ENCODE results near the gene PDE8A.
A peak's percentile ranks its signal among the peaks of the same experiment; 100 is the strongest.

PDE8A gene

DNA sequence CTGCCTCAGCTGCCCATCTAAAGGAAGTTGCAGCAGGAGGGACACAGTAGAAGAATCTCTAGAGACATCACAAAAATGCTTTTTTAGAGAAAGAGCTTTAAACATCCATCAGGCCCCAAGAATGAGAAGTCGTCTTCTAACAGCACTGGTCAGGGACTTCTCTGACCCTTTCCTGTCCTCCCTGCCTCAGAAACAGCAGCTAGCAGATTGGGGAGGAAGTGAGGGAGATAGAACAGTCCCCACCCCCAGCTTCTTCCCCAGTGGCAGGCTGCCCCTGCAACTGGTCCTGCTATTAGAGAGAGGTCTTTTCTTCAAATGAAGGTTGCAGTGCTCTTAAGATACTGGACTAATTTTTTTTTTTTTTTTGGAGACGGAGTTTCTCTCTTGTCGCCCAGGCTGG is 55.1 kb downstream of the PDE8A start:
- Histone ChIP-seq H3K9me3 (ENCODE audit: insufficient read depth, low read length) (no peaks in the 10 kb centered on the region), H4K20me1 (ENCODE audit: low read depth, low read length) (no peaks in the 10 kb centered on the region), H3K36me3 (ENCODE audit: low read length) (no peaks in the 10 kb centered on the region), H3K79me2 (ENCODE audit: insufficient read depth, low read length) (no peaks in the 10 kb centered on the region), H3K9me2 (replicated peaks; ENCODE audit: insufficient read depth, low read length) (no peaks in the 10 kb centered on the region), H3K27ac (ENCODE audit: low read depth, low read length) (no peak overlapping the region), H2AFZ (ENCODE audit: low read depth, low read length, severe bottlenecking) (no peak overlapping the region), H3F3A (ENCODE audit: insufficient read depth) (no peaks in the 10 kb centered on the region), H3K4me2 (ENCODE audit: low read depth, low read length, poor library complexity, severe bottlenecking) (no peak overlapping the region), H3K9ac (ENCODE audit: low read length) (no peak overlapping the region), H3K27me3 (ENCODE audit: low read length) (no peaks in the 10 kb centered on the region), H3K4me3 (ENCODE audit: insufficient read depth, low read length, poor library complexity, severe bottlenecking) (no peak overlapping the region)
- TF ChIP-seq EZH2phosphoT487 (conservative IDR thresholded peaks at IDR 0.05; ENCODE audit: low read length), result no peak

DNA sequence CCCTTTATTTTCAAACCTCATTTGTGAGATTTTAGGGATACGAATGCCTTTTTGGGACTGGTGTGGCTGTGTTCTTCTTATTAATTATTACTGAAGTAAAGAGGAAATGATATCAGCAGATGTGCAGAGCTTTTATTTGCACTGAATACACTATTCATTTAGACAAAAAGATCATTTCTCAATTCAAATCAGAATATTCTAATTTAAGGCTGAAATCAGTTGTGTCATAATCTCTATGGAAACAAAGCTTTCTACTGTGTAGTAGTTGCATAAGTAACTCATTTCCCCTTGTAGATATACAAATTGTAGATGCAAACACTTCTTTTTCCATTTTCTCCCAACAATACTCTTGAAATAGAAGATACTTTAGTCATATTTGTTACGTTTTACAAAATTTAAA is 56.0 kb downstream of the PDE8A start:
- no peaks in the 10 kb centered on the region for H3F3A ChIP-seq (ENCODE audit: insufficient read depth)
- no peak overlapping the region for H3K9ac ChIP-seq (ENCODE audit: low read length)
- H3K4me2 ChIP-seq (ENCODE audit: low read depth, low read length, poor library complexity, severe bottlenecking), result no peak overlapping the region
- H2AFZ ChIP-seq (ENCODE audit: low read depth, low read length, severe bottlenecking), result no peak overlapping the region
- TF ChIP-seq EZH2phosphoT487 (conservative IDR thresholded peaks at IDR 0.05; ENCODE audit: low read length) (no peak), CTCF (IDR thresholded peaks at IDR 0.05; ENCODE audit: insufficient read depth, low read length, poor library complexity, severe bottlenecking) (no peak)
- no peaks in the 10 kb centered on the region for H3K79me2 ChIP-seq (ENCODE audit: insufficient read depth, low read length)
- H3K9me2 ChIP-seq (replicated peaks; ENCODE audit: insufficient read depth, low read length), result no peaks in the 10 kb centered on the region
- no peak overlapping the region for H3K4me3 ChIP-seq (ENCODE audit: insufficient read depth, low read length, poor library complexity, severe bottlenecking)
- H3K9me3 ChIP-seq (ENCODE audit: insufficient read depth, low read length), result no peaks in the 10 kb centered on the region
- H3K27me3 ChIP-seq (ENCODE audit: low read length), result no peaks in the 10 kb centered on the region
- H3K36me3 ChIP-seq (ENCODE audit: low read length), result no peaks in the 10 kb centered on the region
- no peak overlapping the region for H3K27ac ChIP-seq (ENCODE audit: low read depth, low read length)
- H4K20me1 ChIP-seq (ENCODE audit: low read depth, low read length), result no peaks in the 10 kb centered on the region

GRCh38 chr15:85041230-85041629 is 59.6 kb downstream of the PDE8A start:
- Histone ChIP-seq H3K27ac (ENCODE audit: low read depth, low read length) (no peak overlapping the region), H2AFZ (ENCODE audit: low read depth, low read length, severe bottlenecking) (no peak overlapping the region), H3K4me2 (ENCODE audit: low read depth, low read length, poor library complexity, severe bottlenecking) (no peak overlapping the region), H3K9me3 (ENCODE audit: insufficient read depth, low read length) (no peaks in the 10 kb centered on the region), H3K9ac (ENCODE audit: low read length) (no peak overlapping the region), H3K36me3 (ENCODE audit: low read length) (no peaks in the 10 kb centered on the region), H4K20me1 (ENCODE audit: low read depth, low read length) (0 out of 2 replicates have a peak, but pooled peaks cover 4% of the 10 kb centered on the region), H3K27me3 (ENCODE audit: low read length) (no peaks in the 10 kb centered on the region), H3F3A (ENCODE audit: insufficient read depth) (no peaks in the 10 kb centered on the region), H3K79me2 (ENCODE audit: insufficient read depth, low read length) (no peaks in the 10 kb centered on the region), H3K9me2 (replicated peaks; ENCODE audit: insufficient read depth, low read length) (no peaks in the 10 kb centered on the region), H3K4me3 (ENCODE audit: insufficient read depth, low read length, poor library complexity, severe bottlenecking) (no peak overlapping the region)
- no peak for TF ChIP-seq EZH2phosphoT487 (conservative IDR thresholded peaks at IDR 0.05; ENCODE audit: low read length)
- TF ChIP-seq CTCF (IDR thresholded peaks at IDR 0.05; ENCODE audit: insufficient read depth, low read length, poor library complexity, severe bottlenecking), result no peak

DNA sequence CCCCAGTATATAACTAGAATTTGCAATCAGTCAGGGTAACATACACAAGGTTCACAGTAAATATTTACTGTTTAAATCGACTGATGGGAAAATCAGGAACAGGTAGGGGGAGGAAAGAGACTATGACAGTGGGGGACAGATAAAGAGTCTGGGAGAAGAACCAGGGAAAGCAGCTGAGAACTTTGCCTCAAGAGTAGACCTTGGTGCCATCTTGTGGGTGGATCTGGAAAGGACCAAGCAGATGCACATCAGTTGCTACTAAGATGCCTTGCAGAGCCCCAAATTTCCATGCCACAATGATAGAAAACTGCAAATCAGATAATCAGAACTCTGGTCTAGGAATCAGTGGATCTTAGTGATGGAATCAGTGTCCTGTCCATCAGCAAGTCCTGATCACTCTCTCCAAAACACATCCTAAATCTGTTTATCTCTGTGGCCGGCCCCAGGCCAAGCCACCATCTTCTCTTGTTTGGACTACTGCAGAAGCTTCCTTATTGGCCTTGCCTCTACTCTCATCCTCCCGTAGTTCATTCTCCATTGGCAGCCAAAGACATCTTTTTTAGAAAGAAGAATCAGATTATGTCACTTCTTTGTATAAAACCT is 62.7 kb downstream of the PDE8A start:
- H3K4me3 ChIP-seq (ENCODE audit: insufficient read depth, low read length, poor library complexity, severe bottlenecking), result no peak overlapping the region
- H3K27me3 ChIP-seq (ENCODE audit: low read length), result no peaks in the 10 kb centered on the region
- peaks cover 4% of the 10 kb centered on the region; the same call in 1 of the 2 replicates for H4K20me1 ChIP-seq (ENCODE audit: low read depth, low read length)
- no peak for TF ChIP-seq EZH2phosphoT487 (conservative IDR thresholded peaks at IDR 0.05; ENCODE audit: low read length)
- peak; percentile 14 for TF ChIP-seq CTCF (IDR thresholded peaks at IDR 0.05; ENCODE audit: insufficient read depth, low read length, poor library complexity, severe bottlenecking)
- no peaks in the 10 kb centered on the region for H3F3A ChIP-seq (ENCODE audit: insufficient read depth)
- H3K9me3 ChIP-seq (ENCODE audit: insufficient read depth, low read length), result no peaks in the 10 kb centered on the region
- H2AFZ ChIP-seq (ENCODE audit: low read depth, low read length, severe bottlenecking), result no peak overlapping the region
- no peaks in the 10 kb centered on the region for H3K36me3 ChIP-seq (ENCODE audit: low read length)
- H3K9me2 ChIP-seq (replicated peaks; ENCODE audit: insufficient read depth, low read length), result no peaks in the 10 kb centered on the region
- H3K79me2 ChIP-seq (ENCODE audit: insufficient read depth, low read length), result no peaks in the 10 kb centered on the region
- H3K4me2 ChIP-seq (ENCODE audit: low read depth, low read length, poor library complexity, severe bottlenecking), result no peak overlapping the region
- no peak overlapping the region for H3K9ac ChIP-seq (ENCODE audit: low read length)
- no peak overlapping the region for H3K27ac ChIP-seq (ENCODE audit: low read depth, low read length)
